Body of pancreas (tissue), 4 donors: ENCODE measurements around the gene ROCK2.

Experiments used
- CTCF ChIP-seq, 7 experiments: fragments of 450-650 bp in 4 of 7; fragments of 200-600 bp in 3 of 7; sonication (generic) in 3 of 7; IDR thresholded peaks; one replicate each; pipeline ENCODE4 v1.5.1; 2016 to 2019; ENCODE audit warnings: antibody characterized with exemption in 7 of 7
- POLR2A ChIP-seq, 3 donors: fragments of 450-650 bp; IDR thresholded peaks; one replicate each; pipeline ENCODE4 v1.6.1; 2016; ENCODE audit warnings: antibody characterized with exemption in 3 of 3, mild to moderate bottlenecking in 2 of 3

- TF ChIP-seq CTCF (IDR thresholded peaks at IDR 0.05) (no peak), POLR2A (IDR thresholded peaks at IDR 0.05) (no peak)
Measured at GRCh38 chr2:11305958-11306357, 38.5 kb downstream of the ROCK2 start.
